Keratinocyte (primary cell): ENCODE data around the gene ALX4. TPM values are rescaled to one million over a fixed set of nuclear protein-coding genes. Genes with fewer than 3 reads are reported as not detected.

Source experiments
- DNase-seq: peaks from one replicate; pipeline ENCODE4 v3.0.0-alpha.2; 2011; ENCODE audit warnings: low read depth, missing footprints, low spot score
- FAIRE-seq: peaks from 2 replicates; lab custom pipeline; 2011; peaks lifted over from hg19 to GRCh38; lab: Jason Lieb, UNC
- H2AFZ ChIP-seq: 2 replicates; pipeline ENCODE4 v1.6.0; 2012; ENCODE audit warnings: low read length, control low read depth, inconsistent platforms; ENCODE audit not compliant: control insufficient read depth
- H3K27ac ChIP-seq: 2 replicates; pipeline ENCODE4 v1.5.1; 2011; ENCODE audit warnings: low read length; ENCODE audit not compliant: control insufficient read depth, insufficient read depth
- H3K27me3 ChIP-seq: 3 replicates; pipeline ENCODE4 v1.6.0; 2011; ENCODE audit warnings: low read length; ENCODE audit not compliant: control insufficient read depth, insufficient read depth; ENCODE audit errors: extremely low read depth
- H3K36me3 ChIP-seq, 2 experiments: 2 replicates in 1 of 2; 3 replicates in 1 of 2; pipeline ENCODE4 v1.5.1; 2011; ENCODE audit warnings: low read length in 2 of 2, mild to moderate bottlenecking in 1 of 2; ENCODE audit not compliant: control insufficient read depth in 2 of 2, insufficient read depth in 2 of 2; ENCODE audit errors: extremely low read depth in 1 of 2
- H3K4me1 ChIP-seq: 3 replicates; pipeline ENCODE4 v1.5.1; 2011; ENCODE audit warnings: low read length; ENCODE audit not compliant: control insufficient read depth, insufficient read depth; ENCODE audit errors: extremely low read depth
- H3K4me2 ChIP-seq: 3 replicates; pipeline ENCODE4 v1.6.0; 2011; ENCODE audit warnings: low read depth, low read length; ENCODE audit not compliant: control insufficient read depth, insufficient read depth; ENCODE audit errors: extremely low read depth
- H3K4me3 ChIP-seq, 3 experiments: fragments of 200-600 bp in 1 of 3; sonication (generic) in 1 of 3; 2 replicates in 2 of 3; 3 replicates in 1 of 3; pipeline ENCODE4 v1.5.1; 2011 to 2016; ENCODE audit warnings: low read length in 3 of 3, mild to moderate bottlenecking in 3 of 3, control low read depth in 2 of 3, inconsistent platforms in 1 of 3, low read depth in 1 of 3, mixed read lengths in 1 of 3, mixed run types in 1 of 3, moderate library complexity in 1 of 3; ENCODE audit not compliant: control insufficient read depth in 2 of 3, insufficient read depth in 2 of 3; ENCODE audit errors: extremely low read depth in 1 of 3
- H3K79me2 ChIP-seq: 2 replicates; pipeline ENCODE4 v1.6.0; 2012; ENCODE audit warnings: low read length; ENCODE audit not compliant: control insufficient read depth, insufficient read depth
- H3K9ac ChIP-seq: 3 replicates; pipeline ENCODE4 v1.6.0; 2011; ENCODE audit warnings: low read length; ENCODE audit not compliant: control insufficient read depth, insufficient read depth; ENCODE audit errors: extremely low read depth
- H3K9me1 ChIP-seq: 3 replicates; pipeline ENCODE4 v1.6.0; 2011; ENCODE audit warnings: low read length; ENCODE audit not compliant: control insufficient read depth, insufficient read depth; ENCODE audit errors: extremely low read depth
- H3K9me3 ChIP-seq: 2 replicates; pipeline ENCODE4 v1.5.1; 2012; ENCODE audit warnings: low read depth, low read length; ENCODE audit not compliant: control insufficient read depth
- H4K20me1 ChIP-seq: 3 replicates; pipeline ENCODE4 v1.6.0; 2011; ENCODE audit warnings: low read length; ENCODE audit not compliant: control insufficient read depth, insufficient read depth; ENCODE audit errors: extremely low read depth
- EZH2 ChIP-seq: IDR thresholded peaks from one replicate; pipeline ENCODE4 v1.6.1; 2012; ENCODE audit warnings: inconsistent platforms, mild to moderate bottlenecking, low read length, moderate library complexity
- dilution Hi-C: fragments of 300-500 bp; cut with MboI; formaldehyde crosslinking; loops from one replicate; pipeline ENCODE4 v1.7.0; 2020; ENCODE audit warnings: low sequenced_read_pairs; ENCODE audit not compliant: extremely low pct_ligation_motif_present
- polyA plus RNA-seq, 5 experiments: library from polyadenylated mRNA; depleted of rRNA in 3 of 5; stranded (reverse) in 3 of 5; stranded (forward) in 1 of 5; unstranded in 1 of 5; fragments of >200 nt; gene quantifications; 1 replicate in 1 of 5; 2 replicates in 3 of 5; 3 replicates in 1 of 5; pipeline versions ENCODE4 v1.2.1 to v1.2.3, GENCODE V29; 2011 to 2012; ENCODE audit warnings: missing spikeins in 2 of 5, low read depth in 1 of 5, low replicate concordance in 1 of 5
- TF ChIP-seq, protein P1 (sequence below), 3 experiments: IDR thresholded peaks in 1 of 3; conservative IDR thresholded peaks in 1 of 3; optimal IDR thresholded peaks in 1 of 3; 2 replicates in 2 of 3; 3 replicates in 1 of 3; pipeline versions ENCODE3 to v1.5.1; 2011; ENCODE audit warnings: low read length in 3 of 3, mild to moderate bottlenecking in 3 of 3, moderate library complexity in 2 of 3, control low read depth in 1 of 3, inconsistent platforms in 1 of 3; ENCODE audit not compliant: insufficient read depth in 2 of 3; ENCODE audit errors: extremely low read depth in 1 of 3

Gene ALX4
- polyA plus RNA-seq, 1 donor (not counting 4 experiments of a cell fraction or from before 2014, with no cell fraction given), result not detected

DNA sequence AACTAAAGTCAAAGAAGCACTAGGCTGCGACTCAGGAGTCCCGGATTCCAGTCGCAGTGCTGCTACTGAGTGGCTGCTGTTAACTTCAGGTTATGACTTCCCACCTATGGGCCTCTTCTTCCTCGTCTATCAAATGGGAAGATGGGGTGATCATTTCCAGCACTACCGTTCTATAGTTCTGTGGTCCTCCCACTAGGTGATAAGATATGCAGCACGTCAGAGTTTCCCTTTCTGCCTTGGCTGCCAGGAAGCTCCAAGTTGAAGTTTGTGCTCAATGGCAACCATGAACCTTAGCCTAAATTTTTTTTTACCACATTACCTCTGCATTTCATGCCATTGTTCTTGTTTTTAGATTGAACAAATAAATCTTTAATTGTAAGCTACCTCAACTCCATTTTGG is 38.7 kb downstream of the ALX4 start:
- dilution Hi-C loops, result no loop called here
- H3K36me3 ChIP-seq, result no peaks in the 10 kb centered on the region
- no peak for TF ChIP-seq EZH2
- TF ChIP-seq, protein P1, sequence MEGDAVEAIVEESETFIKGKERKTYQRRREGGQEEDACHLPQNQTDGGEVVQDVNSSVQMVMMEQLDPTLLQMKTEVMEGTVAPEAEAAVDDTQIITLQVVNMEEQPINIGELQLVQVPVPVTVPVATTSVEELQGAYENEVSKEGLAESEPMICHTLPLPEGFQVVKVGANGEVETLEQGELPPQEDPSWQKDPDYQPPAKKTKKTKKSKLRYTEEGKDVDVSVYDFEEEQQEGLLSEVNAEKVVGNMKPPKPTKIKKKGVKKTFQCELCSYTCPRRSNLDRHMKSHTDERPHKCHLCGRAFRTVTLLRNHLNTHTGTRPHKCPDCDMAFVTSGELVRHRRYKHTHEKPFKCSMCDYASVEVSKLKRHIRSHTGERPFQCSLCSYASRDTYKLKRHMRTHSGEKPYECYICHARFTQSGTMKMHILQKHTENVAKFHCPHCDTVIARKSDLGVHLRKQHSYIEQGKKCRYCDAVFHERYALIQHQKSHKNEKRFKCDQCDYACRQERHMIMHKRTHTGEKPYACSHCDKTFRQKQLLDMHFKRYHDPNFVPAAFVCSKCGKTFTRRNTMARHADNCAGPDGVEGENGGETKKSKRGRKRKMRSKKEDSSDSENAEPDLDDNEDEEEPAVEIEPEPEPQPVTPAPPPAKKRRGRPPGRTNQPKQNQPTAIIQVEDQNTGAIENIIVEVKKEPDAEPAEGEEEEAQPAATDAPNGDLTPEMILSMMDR (optimal IDR thresholded peaks at IDR 0.05 in 1 of 3, IDR thresholded peaks at IDR 0.05 in 1 of 3, conservative IDR thresholded peaks at IDR 0.05 in 1 of 3; ENCODE audit: extremely low read depth in 1 of 3, insufficient read depth in 2 of 3, low read length in 3 of 3), result no peak
- no peak overlapping the region for H3K4me2 ChIP-seq
- no peak overlapping the region for H2AFZ ChIP-seq
- H4K20me1 ChIP-seq, result no peaks in the 10 kb centered on the region
- H3K9ac ChIP-seq, result no peak overlapping the region
- no peaks in the 10 kb centered on the region for H3K9me3 ChIP-seq
- H3K27me3 ChIP-seq, result peaks cover 1% of the 10 kb centered on the region
- H3K27ac ChIP-seq, result no peak overlapping the region
- no peaks in the 10 kb centered on the region for H3K79me2 ChIP-seq
- H3K4me1 ChIP-seq, result no peaks in the 10 kb centered on the region
- H3K9me1 ChIP-seq, result no peaks in the 10 kb centered on the region
- DNase-seq (no peak), FAIRE-seq (no peak)
- no peak overlapping the region for H3K4me3 ChIP-seq

DNA sequence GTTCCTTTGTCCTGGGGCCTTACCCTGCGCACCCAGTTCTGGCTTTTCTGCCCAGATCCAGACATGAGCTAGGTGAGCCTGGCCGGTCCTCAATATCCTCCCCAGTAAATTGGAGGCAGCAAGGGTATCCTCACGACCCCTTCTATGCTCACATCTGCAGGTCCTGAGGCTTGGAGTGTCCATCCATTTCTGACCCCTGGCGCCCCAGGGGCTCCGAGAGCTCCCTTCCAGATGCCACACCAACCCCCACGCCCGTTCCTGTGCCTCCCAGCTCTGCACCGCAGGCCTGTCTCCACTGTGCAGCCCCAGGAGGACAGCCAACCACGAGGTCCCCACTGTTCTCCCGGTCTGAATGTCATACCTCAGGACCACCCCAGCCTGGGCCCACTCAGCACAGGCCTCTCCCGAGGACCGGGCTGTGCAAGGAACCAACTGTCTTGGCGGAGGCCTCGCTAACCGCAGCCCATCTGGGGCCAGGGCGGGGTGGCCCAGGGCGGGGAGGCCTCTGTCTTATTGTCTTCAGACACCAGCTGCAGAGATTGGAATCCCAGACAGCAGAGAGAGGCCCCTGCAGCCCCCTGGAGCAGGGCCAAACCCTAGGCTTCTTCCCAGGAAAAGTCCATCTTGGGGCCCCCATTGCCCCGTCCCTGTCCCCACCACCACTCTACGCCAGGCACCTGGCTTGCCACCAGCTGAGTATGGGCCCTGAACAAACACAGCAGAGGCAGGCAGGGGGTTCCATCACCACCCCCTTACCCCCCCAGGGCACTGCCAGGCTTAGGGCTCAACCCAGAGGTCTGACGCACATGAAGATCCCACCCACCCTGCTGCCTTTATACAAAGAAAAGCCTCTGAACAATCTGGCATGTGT is 39.3 kb downstream of the ALX4 start:
- Histone ChIP-seq H2AFZ (no peak overlapping the region), H3K9me1 (no peaks in the 10 kb centered on the region), H3K4me1 (no peaks in the 10 kb centered on the region), H3K79me2 (no peaks in the 10 kb centered on the region), H3K4me2 (no peak overlapping the region), H3K9ac (no peak overlapping the region), H3K9me3 (no peaks in the 10 kb centered on the region), H3K36me3 (no peaks in the 10 kb centered on the region), H3K4me3 (no peak overlapping the region), H3K27ac (no peak overlapping the region), H4K20me1 (no peaks in the 10 kb centered on the region), H3K27me3 (peaks cover 2% of the 10 kb centered on the region)
- FAIRE-seq (no peak), DNase-seq (no peak)
- TF ChIP-seq EZH2, result no peak
- TF ChIP-seq, protein P1 (optimal IDR thresholded peaks at IDR 0.05 in 1 of 3, IDR thresholded peaks at IDR 0.05 in 1 of 3, conservative IDR thresholded peaks at IDR 0.05 in 1 of 3; ENCODE audit: extremely low read depth in 1 of 3, insufficient read depth in 2 of 3, low read length in 3 of 3), result no peak
- dilution Hi-C loops, result no loop called here
